Measurements from ENCODE around the gene COL3A1.

Gene COL3A1

GRCh38 chr2:188976545-188977268 lies 2.5 kb downstream of the COL3A1 start:
- DNase-seq (ENCODE audit: low spot score), result no peak

DNA sequence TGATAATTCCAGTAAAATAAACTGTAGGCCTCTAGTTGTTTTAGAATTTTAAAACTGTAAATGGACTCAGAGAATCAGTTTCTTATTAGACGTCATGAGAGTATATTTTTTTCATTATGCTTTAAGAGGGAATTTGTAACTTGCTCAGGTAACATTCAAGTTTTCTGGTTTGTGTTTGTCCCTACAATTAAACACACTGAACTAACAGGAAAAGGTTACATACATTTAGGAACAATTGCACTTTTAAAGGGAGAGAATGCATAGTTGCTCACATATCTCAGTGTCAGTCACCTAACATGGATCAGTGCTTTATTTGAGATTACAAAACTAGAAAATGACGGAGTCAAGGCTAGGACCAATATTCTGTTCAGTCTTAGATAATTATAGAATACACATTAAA lies 3.1 kb downstream of the COL3A1 start:
- no peak for DNase-seq (ENCODE audit: low spot score)

- DNase-seq (ENCODE audit: low spot score), result no peak
These were observed 4.3 kb downstream of the COL3A1 start for GRCh38 chr2:188978291-188979081.

- no peak for DNase-seq (ENCODE audit: low spot score)
These were observed 5.3 kb downstream of the COL3A1 start for GRCh38 chr2:188979187-188980114.

DNA sequence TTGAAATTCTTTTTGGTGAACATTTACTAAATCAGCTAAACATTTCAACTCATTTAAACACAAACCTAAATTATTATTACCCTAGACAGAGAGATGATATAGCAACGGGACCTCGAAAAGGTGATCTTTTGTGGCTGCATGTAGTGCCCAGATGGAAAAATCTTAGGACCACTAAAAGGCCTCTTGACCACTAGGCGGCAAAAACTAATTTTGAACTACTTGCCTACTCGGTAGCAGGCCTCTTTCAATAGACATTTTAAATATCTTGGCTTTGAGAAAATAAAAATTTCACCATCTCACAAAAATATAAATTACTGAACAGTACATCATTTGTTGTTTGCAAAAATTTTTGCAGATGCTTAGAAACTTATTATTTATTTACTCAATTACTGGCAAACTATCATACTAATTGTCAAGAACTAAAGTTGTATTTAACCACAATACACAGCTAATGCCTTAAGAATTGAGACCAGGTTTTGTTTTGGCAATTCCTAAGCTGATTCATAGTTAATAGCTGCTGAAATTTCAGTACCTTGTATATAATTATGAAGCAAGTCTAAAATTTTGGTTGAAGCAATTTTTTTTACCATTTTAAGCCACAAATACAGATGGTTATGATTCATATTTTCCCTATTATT lies 9.4 kb downstream of the COL3A1 start:
- no peak for DNase-seq (ENCODE audit: low spot score)

- DNase-seq (ENCODE audit: low spot score), result no peak
These were observed 9.9 kb downstream of the COL3A1 start for GRCh38 chr2:188984065-188984491.

GRCh38 chr2:188984680-188985079 lies 10.5 kb downstream of the COL3A1 start:
- no peak for DNase-seq (ENCODE audit: low spot score)

GRCh38 chr2:188986839-188987238 lies 12.7 kb downstream of the COL3A1 start:
- DNase-seq (ENCODE audit: low spot score), result no peak

- no peak for DNase-seq (ENCODE audit: low spot score)
These were observed 19.1 kb downstream of the COL3A1 start for GRCh38 chr2:188993247-188993646.

DNA sequence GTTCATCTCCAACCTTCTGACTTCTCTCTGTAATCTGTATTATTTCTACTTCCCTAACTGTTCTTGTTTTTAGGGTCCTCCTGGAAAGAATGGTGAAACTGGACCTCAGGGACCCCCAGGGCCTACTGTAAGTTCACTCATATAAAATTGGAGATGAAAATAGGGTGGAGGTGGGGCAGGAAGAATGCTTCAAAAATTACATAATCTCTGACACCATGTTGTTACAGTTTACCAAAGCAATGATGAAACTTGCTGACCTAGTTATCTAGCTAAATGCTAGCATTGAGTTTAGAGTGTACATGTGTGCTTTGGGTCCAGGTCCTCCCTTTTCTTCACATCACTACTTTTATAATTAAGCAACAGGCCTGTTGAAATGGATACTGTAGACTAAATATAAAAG lies 23.1 kb downstream of the COL3A1 start:
- DNase-seq (ENCODE audit: low spot score), result no peak

DNA sequence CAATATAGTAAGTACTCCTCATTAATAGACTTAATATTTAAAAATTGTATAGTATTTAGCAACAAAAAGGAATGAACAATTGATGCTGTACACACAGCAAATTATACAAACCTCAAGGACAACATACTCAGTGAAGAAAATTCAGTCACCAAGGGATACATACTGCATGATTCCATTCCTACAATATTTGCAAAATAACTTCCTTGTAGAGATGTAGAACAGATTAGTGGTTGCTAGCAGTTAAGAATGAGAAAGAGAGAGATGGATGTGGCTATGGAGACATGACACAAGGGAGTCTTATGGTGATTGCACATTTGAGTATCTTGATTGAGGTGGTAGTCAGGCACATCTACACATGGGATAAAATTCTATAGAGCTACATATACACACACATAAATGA lies 26.0 kb downstream of the COL3A1 start:
- DNase-seq (ENCODE audit: low spot score), result no peak

DNA sequence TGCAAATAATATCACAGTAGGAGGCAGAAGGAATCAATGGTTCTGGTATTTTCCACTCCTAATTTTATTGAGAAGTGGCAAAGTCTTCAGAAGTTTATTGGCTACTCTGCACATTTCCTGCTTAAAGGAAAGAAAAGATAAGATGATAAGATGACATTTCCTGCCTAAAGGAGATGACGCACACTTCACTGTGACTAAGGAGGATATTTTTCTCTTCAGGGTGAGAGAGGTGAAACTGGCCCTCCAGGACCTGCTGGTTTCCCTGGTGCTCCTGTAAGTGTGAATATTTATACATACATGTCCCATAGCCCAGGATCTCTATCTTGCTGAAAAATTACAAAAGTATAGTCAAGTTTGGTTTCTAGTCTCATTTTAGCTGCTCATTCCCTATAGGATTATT lies 27.9 kb downstream of the COL3A1 start:
- no peak for DNase-seq (ENCODE audit: low spot score)

DNA sequence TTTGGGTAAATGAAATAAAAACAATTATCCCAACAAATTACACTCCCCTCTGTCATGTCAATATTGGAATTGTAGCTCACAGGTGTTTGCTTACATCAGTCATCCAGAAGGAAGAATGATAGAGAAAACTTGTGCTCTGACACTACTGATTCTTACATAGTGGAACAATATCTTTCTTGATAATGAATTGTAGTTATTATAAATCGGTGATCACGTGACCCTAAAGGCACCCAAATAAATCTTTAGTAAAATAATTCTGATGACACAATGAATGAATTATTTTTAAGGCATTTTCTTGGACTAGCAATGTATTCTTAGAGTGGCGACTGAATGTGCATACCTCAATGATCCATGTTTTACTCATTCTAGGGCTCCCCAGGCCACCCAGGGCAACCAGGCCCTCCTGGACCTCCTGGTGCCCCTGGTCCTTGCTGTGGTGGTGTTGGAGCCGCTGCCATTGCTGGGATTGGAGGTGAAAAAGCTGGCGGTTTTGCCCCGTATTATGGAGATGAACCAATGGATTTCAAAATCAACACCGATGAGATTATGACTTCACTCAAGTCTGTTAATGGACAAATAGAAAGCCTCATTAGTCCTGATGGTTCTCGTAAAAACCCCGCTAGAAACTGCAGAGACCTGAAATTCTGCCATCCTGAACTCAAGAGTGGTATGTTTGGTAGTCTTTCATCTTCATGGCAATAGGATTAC lies 34.5 kb downstream of the COL3A1 start:
- DNase-seq (ENCODE audit: low spot score), result no peak

DNA sequence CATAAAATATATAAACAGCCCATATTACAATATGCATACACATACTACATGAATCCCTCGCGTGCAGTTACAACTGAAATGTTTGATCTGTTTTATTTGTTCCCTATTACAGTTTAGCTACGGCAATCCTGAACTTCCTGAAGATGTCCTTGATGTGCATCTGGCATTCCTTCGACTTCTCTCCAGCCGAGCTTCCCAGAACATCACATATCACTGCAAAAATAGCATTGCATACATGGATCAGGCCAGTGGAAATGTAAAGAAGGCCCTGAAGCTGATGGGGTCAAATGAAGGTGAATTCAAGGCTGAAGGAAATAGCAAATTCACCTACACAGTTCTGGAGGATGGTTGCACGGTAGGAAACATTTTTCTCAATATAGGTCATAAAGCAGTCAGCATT lies 36.4 kb downstream of the COL3A1 start:
- no peak for DNase-seq (ENCODE audit: low spot score)

GRCh38 chr2:189012351-189012750 lies 38.2 kb downstream of the COL3A1 start:
- DNase-seq (ENCODE audit: low spot score), result no peak

GRCh38 chr2:189013031-189013430 lies 38.9 kb downstream of the COL3A1 start:
- no peak for DNase-seq (ENCODE audit: low spot score)

GRCh38 chr2:189013671-189014448 lies 39.7 kb downstream of the COL3A1 start:
- no peak for DNase-seq (ENCODE audit: low spot score)

- no peak for DNase-seq (ENCODE audit: low spot score)
These were observed 40.4 kb downstream of the COL3A1 start for GRCh38 chr2:189014449-189015138.

DNA sequence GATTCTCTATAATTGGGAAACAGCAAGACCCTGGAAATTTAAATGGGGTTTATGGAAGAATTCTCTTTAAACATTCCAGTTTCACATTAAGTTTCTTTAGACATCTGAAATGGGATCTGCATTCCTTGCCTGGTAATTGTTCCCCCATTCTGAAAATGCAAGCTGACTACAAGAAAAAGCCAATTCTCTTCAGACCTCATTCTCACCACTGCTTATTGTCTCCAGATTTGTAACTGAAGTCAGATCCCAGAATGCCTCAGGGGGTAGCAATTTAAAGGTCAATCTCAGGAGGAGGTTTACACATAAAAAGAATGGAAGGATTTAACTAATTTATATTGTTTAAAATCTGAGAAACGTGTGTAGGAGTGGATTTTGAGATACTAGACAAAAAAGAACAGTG lies 41.2 kb downstream of the COL3A1 start:
- no peak for DNase-seq (ENCODE audit: low spot score)

DNA sequence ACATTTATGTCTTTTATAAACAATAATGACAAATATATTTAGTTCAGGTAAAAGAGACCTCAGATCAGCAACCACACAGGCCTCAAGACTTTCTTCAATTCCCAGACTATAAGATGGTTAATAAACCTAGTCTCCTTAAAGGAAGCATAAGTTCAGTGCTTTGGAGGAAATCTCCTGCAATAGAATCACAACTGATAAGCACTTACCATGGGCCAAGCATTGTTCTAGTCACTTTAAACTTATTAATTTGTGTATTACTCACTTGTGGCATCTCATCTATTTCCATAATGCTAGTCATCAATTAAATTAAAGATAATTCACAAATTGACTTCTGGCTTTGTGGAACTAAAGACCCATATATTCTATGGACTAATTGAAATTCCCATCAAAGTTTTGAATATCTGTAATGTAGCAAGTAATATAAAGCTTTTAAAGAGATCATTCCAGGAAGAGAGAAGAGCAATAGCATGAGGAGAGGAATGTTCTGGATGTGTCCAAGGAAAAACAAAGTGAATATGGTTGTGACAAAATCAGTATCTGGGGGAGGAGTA lies 42.2 kb downstream of the COL3A1 start:
- no peak for DNase-seq (ENCODE audit: low spot score)
